ENCODE data around the gene CAMTA1. TPM values are rescaled to one million over a fixed set of nuclear protein-coding genes. Genes with fewer than 3 reads are reported as not detected.
A peak's percentile ranks its signal among the peaks of the same experiment; 100 is the strongest.

Gene CAMTA1
- total RNA-seq, 6 experiments from 2014 or later, result 78.1 to 96.6 (median 86.1) TPM

DNA sequence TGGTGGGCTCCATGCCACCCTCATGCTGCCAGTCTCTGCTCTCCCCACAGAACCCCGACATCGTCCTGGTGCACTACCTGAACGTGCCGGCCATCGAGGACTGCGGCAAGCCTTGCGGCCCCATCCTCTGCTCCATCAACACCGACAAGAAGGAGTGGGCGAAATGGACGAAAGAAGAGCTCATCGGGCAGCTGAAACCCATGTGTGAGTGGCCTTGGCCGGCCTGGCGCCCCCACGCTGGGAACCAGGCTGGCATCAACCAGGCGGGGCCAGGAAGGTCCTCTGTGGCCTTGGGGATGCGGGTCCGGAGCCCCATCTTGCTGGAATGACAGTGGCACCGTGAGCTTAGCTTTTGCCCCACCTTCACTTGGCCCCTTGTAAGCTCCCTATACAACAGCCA lies 855.1 kb downstream of the CAMTA1 start:
- TF ChIP-seq, protein P1, sequence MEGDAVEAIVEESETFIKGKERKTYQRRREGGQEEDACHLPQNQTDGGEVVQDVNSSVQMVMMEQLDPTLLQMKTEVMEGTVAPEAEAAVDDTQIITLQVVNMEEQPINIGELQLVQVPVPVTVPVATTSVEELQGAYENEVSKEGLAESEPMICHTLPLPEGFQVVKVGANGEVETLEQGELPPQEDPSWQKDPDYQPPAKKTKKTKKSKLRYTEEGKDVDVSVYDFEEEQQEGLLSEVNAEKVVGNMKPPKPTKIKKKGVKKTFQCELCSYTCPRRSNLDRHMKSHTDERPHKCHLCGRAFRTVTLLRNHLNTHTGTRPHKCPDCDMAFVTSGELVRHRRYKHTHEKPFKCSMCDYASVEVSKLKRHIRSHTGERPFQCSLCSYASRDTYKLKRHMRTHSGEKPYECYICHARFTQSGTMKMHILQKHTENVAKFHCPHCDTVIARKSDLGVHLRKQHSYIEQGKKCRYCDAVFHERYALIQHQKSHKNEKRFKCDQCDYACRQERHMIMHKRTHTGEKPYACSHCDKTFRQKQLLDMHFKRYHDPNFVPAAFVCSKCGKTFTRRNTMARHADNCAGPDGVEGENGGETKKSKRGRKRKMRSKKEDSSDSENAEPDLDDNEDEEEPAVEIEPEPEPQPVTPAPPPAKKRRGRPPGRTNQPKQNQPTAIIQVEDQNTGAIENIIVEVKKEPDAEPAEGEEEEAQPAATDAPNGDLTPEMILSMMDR (IDR thresholded peaks at IDR 0.05), result no peak
- Mint-ChIP-seq H3K9me3 (no peaks in the 10 kb centered on the region), H3K4me1 (ENCODE audit: low read depth) (peaks cover 9% of the 10 kb centered on the region; the same call in 1 of the 2 replicates), H3K36me3 (ENCODE audit: low read depth) (no peaks in the 10 kb centered on the region), H3K27ac (no peak overlapping the region), H3K4me3 (no peak overlapping the region), H3K27me3 (ENCODE audit: insufficient read depth) (peaks cover 26% of the 10 kb centered on the region)
- no peak for DNase-seq

DNA sequence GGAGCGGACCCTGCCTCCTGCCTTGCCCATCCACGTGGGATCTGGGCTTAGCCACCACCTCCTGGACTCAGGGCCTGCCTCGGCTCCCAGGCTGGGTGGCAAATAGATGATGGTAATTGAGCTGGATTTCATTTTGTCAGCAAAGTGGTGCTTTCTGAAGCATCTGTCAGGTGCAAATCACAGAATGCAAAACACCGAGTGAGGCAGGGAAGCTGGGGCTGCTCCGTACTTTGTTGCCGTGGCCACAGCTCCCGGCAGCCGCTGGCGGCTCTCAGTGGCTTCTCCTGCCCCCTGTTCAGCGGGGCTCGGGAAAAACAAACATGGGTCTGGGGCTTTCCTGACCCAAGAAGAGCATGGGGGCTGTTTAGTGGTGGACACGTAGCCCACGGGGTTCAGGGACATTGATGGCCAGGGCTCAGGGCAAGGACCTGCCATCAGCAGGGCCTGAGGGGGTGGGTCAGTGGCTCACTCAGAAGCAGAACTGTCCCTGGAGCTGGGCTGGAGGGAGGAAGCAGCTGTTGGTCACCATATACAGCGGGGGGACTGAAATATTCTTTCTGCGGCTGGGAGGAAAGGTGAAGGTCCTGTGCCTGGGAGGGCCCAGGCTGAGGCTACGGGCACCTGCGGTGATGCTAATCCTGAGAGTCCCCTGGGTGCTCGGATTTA lies 855.8 kb downstream of the CAMTA1 start:
- peaks cover 22% of the 10 kb centered on the region for H3K27me3 Mint-ChIP-seq (ENCODE audit: insufficient read depth)
- no peak overlapping the region for H3K4me3 Mint-ChIP-seq
- H3K9me3 Mint-ChIP-seq, result no peaks in the 10 kb centered on the region

DNA sequence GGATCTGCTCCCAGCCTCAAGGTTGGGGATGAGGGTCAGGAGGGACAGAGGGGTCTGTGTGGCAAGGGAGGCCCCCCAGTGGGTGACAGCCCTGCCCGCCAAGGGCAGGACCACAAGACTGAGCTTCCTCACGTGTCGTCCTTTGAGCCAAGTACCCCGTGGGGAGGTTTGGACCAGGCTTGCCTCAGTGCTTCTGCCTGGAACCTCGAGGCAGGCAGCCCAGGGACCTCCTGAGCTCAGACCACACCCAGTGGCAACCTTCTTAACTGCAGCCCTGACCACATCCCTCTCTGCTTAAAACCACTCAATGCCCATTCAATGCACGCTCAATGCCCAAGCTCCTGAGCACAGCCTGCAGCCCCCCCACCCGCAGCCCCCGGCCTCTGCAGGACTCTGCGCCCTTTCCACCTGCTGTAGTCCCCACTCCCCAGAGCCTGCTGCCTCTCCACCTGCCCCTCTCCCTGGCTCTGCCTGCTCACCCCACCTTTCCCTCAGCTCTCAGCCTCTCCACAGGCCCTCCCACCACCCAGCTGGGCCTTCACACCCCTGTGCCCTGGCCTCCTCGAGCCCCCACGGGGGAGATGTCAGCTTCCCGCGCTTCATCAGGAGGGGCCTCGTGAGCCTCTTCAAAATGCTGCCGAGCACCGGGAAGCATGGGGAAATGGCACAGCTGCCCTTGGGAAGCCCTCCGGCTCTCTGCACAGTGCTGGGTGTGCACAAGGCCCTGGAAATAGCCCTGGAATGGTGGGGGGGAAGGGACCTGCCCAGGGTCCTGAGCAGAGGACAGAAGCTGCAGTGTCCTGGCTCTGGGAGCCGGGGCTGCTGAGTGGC lies 856.5 kb downstream of the CAMTA1 start:
- H3K36me3 Mint-ChIP-seq (ENCODE audit: low read depth), result no peaks in the 10 kb centered on the region
- peaks cover 18% of the 10 kb centered on the region for H3K27me3 Mint-ChIP-seq (ENCODE audit: insufficient read depth)
- no peak overlapping the region for H3K4me3 Mint-ChIP-seq
- TF ChIP-seq, protein P1 (IDR thresholded peaks at IDR 0.05), result peak; percentile 34; the same call in 1 of the 2 replicates
- peaks cover 9% of the 10 kb centered on the region; the same call in 1 of the 2 replicates for H3K4me1 Mint-ChIP-seq (ENCODE audit: low read depth)
- H3K9me3 Mint-ChIP-seq, result no peaks in the 10 kb centered on the region
- H3K27ac Mint-ChIP-seq, result no peak overlapping the region
- no peak for DNase-seq

More for the DNA sequence above, 855.8 kb downstream of the CAMTA1 start:
- H3K36me3 Mint-ChIP-seq (ENCODE audit: low read depth), result no peaks in the 10 kb centered on the region
- H3K27ac Mint-ChIP-seq, result no peak overlapping the region
- DNase-seq, result no peak
- TF ChIP-seq, protein P1 (IDR thresholded peaks at IDR 0.05), result no peak
- H3K4me1 Mint-ChIP-seq (ENCODE audit: low read depth), result peaks cover 9% of the 10 kb centered on the region; the same call in 1 of the 2 replicates

DNA sequence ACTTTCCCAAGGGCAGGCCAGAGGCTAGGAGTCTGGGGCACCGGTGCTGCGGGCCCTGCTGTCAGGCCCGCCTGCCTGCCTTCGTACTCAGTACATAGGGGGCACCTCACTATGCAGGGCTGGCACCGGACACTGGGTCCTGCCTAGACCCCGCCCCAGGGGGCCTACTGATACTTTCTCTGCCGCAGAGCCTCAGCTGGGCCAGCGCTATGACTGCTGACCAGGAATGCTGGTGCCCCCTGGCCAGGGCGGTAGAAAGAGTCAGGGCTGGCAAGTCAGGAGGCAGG lies 857.1 kb downstream of the CAMTA1 start:
- H3K9me3 Mint-ChIP-seq, result no peaks in the 10 kb centered on the region
- TF ChIP-seq, protein P1 (IDR thresholded peaks at IDR 0.05), result no peak
- H3K4me1 Mint-ChIP-seq (ENCODE audit: low read depth), result peaks cover 9% of the 10 kb centered on the region; the same call in 1 of the 2 replicates
- peaks cover 15% of the 10 kb centered on the region for H3K27me3 Mint-ChIP-seq (ENCODE audit: insufficient read depth)
- H3K36me3 Mint-ChIP-seq (ENCODE audit: low read depth), result no peaks in the 10 kb centered on the region
- H3K4me3 Mint-ChIP-seq, result no peak overlapping the region
- H3K27ac Mint-ChIP-seq, result no peak overlapping the region
- no peak for DNase-seq

DNA sequence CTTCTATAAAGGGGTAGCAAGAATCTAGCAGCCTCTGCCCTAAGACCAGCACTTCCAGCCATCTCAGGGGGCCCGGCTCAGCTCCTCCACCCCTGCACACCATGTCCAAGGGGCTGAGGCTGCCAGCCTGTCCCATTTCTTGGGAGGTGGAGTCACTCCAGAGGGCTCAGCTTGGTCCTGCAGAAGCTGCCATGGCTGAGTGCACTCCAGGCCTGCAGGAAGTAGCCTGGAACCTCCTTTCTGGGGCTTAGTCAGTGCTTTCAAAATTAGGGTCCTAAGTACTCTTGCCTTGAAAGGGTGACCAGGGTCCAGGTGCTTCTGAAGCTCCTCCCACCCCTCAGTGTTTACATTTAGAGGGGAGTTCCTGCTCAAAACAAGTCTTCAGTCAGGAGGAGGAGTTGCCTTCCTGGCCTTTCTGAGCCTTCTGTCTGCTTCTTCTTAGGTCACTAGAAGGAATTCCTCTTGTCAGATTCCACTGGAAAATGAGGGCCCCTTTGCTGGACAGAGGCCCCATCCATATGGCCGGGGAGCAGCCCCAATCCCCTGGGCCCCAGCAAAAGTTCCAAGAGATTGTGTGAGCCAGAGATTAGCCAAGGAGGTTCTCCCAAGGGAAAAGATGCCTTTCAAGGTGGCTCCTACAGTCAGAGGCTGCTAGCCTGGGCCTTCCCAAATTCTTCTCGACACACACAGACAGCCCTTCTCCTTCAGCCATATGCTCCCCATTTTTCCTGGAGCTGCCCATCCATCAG lies 857.7 kb downstream of the CAMTA1 start:
- Mint-ChIP-seq H3K9me3 (no peaks in the 10 kb centered on the region), H3K27me3 (ENCODE audit: insufficient read depth) (peaks cover 12% of the 10 kb centered on the region), H3K4me3 (no peak overlapping the region), H3K27ac (no peak overlapping the region), H3K4me1 (ENCODE audit: low read depth) (peaks cover 9% of the 10 kb centered on the region; the same call in 1 of the 2 replicates), H3K36me3 (ENCODE audit: low read depth) (no peaks in the 10 kb centered on the region)
- no peak for DNase-seq
- TF ChIP-seq, protein P1 (IDR thresholded peaks at IDR 0.05), result no peak
